OCI-LY7 (cell line): ENCODE data around the gene HHLA2. TPM values are rescaled to one million over a fixed set of nuclear protein-coding genes. Genes with fewer than 3 reads are reported as not detected.

Experiments
- BruUV-seq: library from RNA; stranded (reverse); fragments of 400-500 nt; replicated peaks from 2 replicates; lab custom pipeline; 2021; lab: Mats Ljungman, UMichigan
- CTCF ChIA-PET: fragments of 300-600 bp; sonication (Branson Sonifier 250); formaldehyde crosslinking; loops from one replicate; lab custom pipeline; 2022; ENCODE audit warnings: antibody characterized with exemption; ENCODE audit not compliant: unreplicated experiment; lab: Charles Lee
- POLR2A ChIA-PET: fragments of 300-600 bp; sonication (Branson Sonifier 250); formaldehyde crosslinking; loops from one replicate; lab custom pipeline; 2022; ENCODE audit warnings: antibody characterized with exemption; lab: Charles Lee
- DNase-seq: peaks from one replicate; pipeline ENCODE4 v3.0.0-alpha.2; 2015; ENCODE audit warnings: low spot score
- H2AFZ ChIP-seq: fragments of 200-600 bp; sonication (generic), shearing (Covaris generic); 2 replicates; pipeline ENCODE4 v1.6.1; 2014; ENCODE audit warnings: mild to moderate bottlenecking, antibody characterized with exemption, low read length, moderate library complexity
- H3K27ac ChIP-seq: fragments of 200-600 bp; sonication (generic); 2 replicates; pipeline ENCODE4 v1.5.1; 2014; ENCODE audit warnings: mixed run types, low read depth, mild to moderate bottlenecking, moderate library complexity, low read length, inconsistent platforms; ENCODE audit not compliant: poor library complexity, severe bottlenecking
- H3K36me3 ChIP-seq: fragments of 200-600 bp; sonication (generic); 2 replicates; pipeline ENCODE4 v1.6.1; 2014; ENCODE audit warnings: mild to moderate bottlenecking, antibody characterized with exemption, low read length, moderate library complexity, mixed read lengths; ENCODE audit not compliant: insufficient read depth
- H3K4me1 ChIP-seq: fragments of 200-600 bp; sonication (generic); 2 replicates; pipeline ENCODE4 v1.5.1; 2014; ENCODE audit warnings: mild to moderate bottlenecking, low read length; ENCODE audit not compliant: insufficient read depth, poor library complexity, severe bottlenecking
- H3K4me2 ChIP-seq: fragments of 200-600 bp; sonication (generic); 2 replicates; pipeline ENCODE4 v1.6.1; 2014; ENCODE audit warnings: mild to moderate bottlenecking, low read length
- H3K4me3 ChIP-seq: fragments of 200-600 bp; sonication (generic); 2 replicates; pipeline ENCODE4 v1.5.1; 2014; ENCODE audit warnings: mild to moderate bottlenecking, low read depth, low read length; ENCODE audit not compliant: poor library complexity, severe bottlenecking
- H3K79me2 ChIP-seq: fragments of 200-600 bp; sonication (generic); 2 replicates; pipeline ENCODE4 v1.6.1; 2016; ENCODE audit warnings: low read depth, mild to moderate bottlenecking, low read length, moderate library complexity, mixed read lengths; ENCODE audit not compliant: insufficient read depth
- H3K9me2 ChIP-seq: fragments of 200-600 bp; sonication (generic); 2 replicates; pipeline ENCODE4 v1.6.1; 2016; ENCODE audit warnings: mild to moderate bottlenecking, low read length, mixed read lengths; ENCODE audit not compliant: insufficient read depth
- H3K9me3 ChIP-seq: fragments of 200-600 bp; sonication (generic); 2 replicates; pipeline ENCODE4 v1.6.1; 2014; ENCODE audit warnings: mild to moderate bottlenecking, mixed run types, low read length, mixed read lengths
- H4K20me1 ChIP-seq: fragments of 200-600 bp; sonication (generic); 2 replicates; pipeline ENCODE4 v1.6.1; 2014; ENCODE audit warnings: mild to moderate bottlenecking, antibody characterized with exemption, low read length, moderate library complexity, mixed read lengths; ENCODE audit not compliant: insufficient read depth
- CTCF ChIP-seq: fragments of 200-600 bp; sonication (generic); conservative IDR thresholded peaks from 2 replicates; pipeline ENCODE4 v1.5.1; 2014; ENCODE audit warnings: mild to moderate bottlenecking, antibody characterized with exemption, low read length, moderate library complexity, mixed read lengths
- EZH2phosphoT487 ChIP-seq: fragments of 200-600 bp; sonication (generic); IDR thresholded peaks from 2 replicates; pipeline ENCODE4 v1.6.1; 2018; ENCODE audit warnings: low read depth, borderline replicate concordance, mild to moderate bottlenecking, mixed run types, antibody characterized with exemption, low read length, moderate library complexity, mixed read lengths
- intact Hi-C: fragments of 100-400 bp; cut with micrococcal nuclease; formaldehyde crosslinking; loops from one replicate; pipeline ENCODE4 v1.10.0; 2022; ENCODE audit not compliant: unreplicated experiment
- total RNA-seq, 2 experiments: library from RNA; depleted of rRNA in 1 of 2; stranded (reverse); fragments of >200 nt in 1 of 2; shearing (Covaris generic) in 1 of 2; gene quantifications; 2 replicates each; pipeline ENCODE4 v1.2.3, GENCODE V29; 2014 to 2022

HHLA2 gene
- total RNA-seq, 2 experiments from 2014 or later = not detected

- DNase-seq = no peak
- Histone ChIP-seq H3K4me1 (no peaks in the 10 kb centered on the region), H3K27ac (no peak overlapping the region), H3K9me3 (no peaks in the 10 kb centered on the region), H3K4me3 (no peak overlapping the region), H3K4me2 (no peak overlapping the region), H3K36me3 (no peaks in the 10 kb centered on the region), H3K79me2 (no peaks in the 10 kb centered on the region), H2AFZ (no peak overlapping the region), H3K9me2 (no peaks in the 10 kb centered on the region), H4K20me1 (no peaks in the 10 kb centered on the region)
- intact Hi-C loops = no loop called here
- no TSS peak for BruUV-seq
- POLR2A ChIA-PET = interaction anchor here (1.1 kb wide), 1 partner anchor 19 kb away, joined by 3 read pairs; no protein-coding TSS in a partner anchor
- TF ChIP-seq EZH2phosphoT487 (no peak), CTCF (no peak)
- CTCF ChIA-PET = interaction anchor here (0.6 kb wide), 1 partner anchor 427 kb away, joined by 3 read pairs; no protein-coding TSS in a partner anchor
Measured at GRCh38 chr3:108312656-108313055, 16.3 kb downstream of the HHLA2 start.

- no TSS peak for BruUV-seq
- ChIA-PET POLR2A (interaction anchor here (0.7 kb wide), 1 partner anchor 104 kb away, joined by 3 read pairs; no protein-coding TSS in a partner anchor), CTCF (no interaction called here)
- intact Hi-C loops = no loop called here
- Histone ChIP-seq H2AFZ (no peak overlapping the region), H3K4me2 (no peak overlapping the region), H4K20me1 (no peaks in the 10 kb centered on the region), H3K79me2 (no peaks in the 10 kb centered on the region), H3K9me3 (no peaks in the 10 kb centered on the region), H3K4me3 (no peak overlapping the region), H3K4me1 (no peaks in the 10 kb centered on the region), H3K27ac (no peak overlapping the region), H3K9me2 (no peaks in the 10 kb centered on the region), H3K36me3 (no peaks in the 10 kb centered on the region)
- TF ChIP-seq EZH2phosphoT487 (no peak), CTCF (no peak)
- DNase-seq = no peak
Measured at GRCh38 chr3:108315767-108316301, 19.5 kb downstream of the HHLA2 start.

GRCh38 chr3:108319428-108320082, 23.2 kb downstream of the HHLA2 start:
- Histone ChIP-seq H3K36me3 (no peaks in the 10 kb centered on the region), H3K4me1 (no peaks in the 10 kb centered on the region), H3K4me3 (no peak overlapping the region), H2AFZ (no peak overlapping the region), H3K79me2 (no peaks in the 10 kb centered on the region), H3K27ac (no peak overlapping the region), H4K20me1 (no peaks in the 10 kb centered on the region), H3K9me2 (no peaks in the 10 kb centered on the region), H3K4me2 (no peak overlapping the region), H3K9me3 (no peaks in the 10 kb centered on the region)
- DNase-seq = no peak
- intact Hi-C loops = no loop called here
- no TSS peak for BruUV-seq
- POLR2A ChIA-PET = interaction anchor here (0.6 to 0.7 kb wide), 3 partner anchors 13 to 92 kb away, joined by 3 read pairs; no protein-coding TSS in a partner anchor
- TF ChIP-seq EZH2phosphoT487 (no peak), CTCF (no peak)
- CTCF ChIA-PET = no interaction called here
